ENCODE measurements around the gene UBE2F.
"Not testable (repeated sequence)": the region's sequence is repeated elsewhere in the genome, so short reads cannot be mapped to it uniquely, and the experiment has no call there.

The UBE2F gene

GRCh38 chr2:238059505-238059904 lies 92.7 kb downstream of the UBE2F start:
- Mint-ChIP-seq H3K9me3 (peaks cover 2% of the 10 kb centered on the region), H3K4me3 (peak overlapping the region; percentile 98), H3K4me1 (peaks cover 44% of the 10 kb centered on the region), H3K27ac (no peak overlapping the region), H3K36me3 (peaks cover 24% of the 10 kb centered on the region)
- no peak for DNase-seq (ENCODE audit: low spot score in 2 of 2)
- ATAC-seq: no peak

- Mint-ChIP-seq H3K36me3 (peaks cover 30% of the 10 kb centered on the region), H3K4me3 (peak overlapping the region; percentile 98), H3K4me1 (peaks cover 44% of the 10 kb centered on the region), H3K27ac (peak overlapping the region; percentile 97), H3K9me3 (peaks cover 2% of the 10 kb centered on the region)
- ATAC-seq (no peak), DNase-seq (ENCODE audit: low spot score in 2 of 2) (no peak)
These were observed 93.3 kb downstream of the UBE2F start for GRCh38 chr2:238060096-238060541.

- Mint-ChIP-seq H3K36me3 (peaks cover 37% of the 10 kb centered on the region), H3K27ac (peak within 1 kb of the TSS; percentile 97), H3K4me3 (peak within 1 kb of the TSS; percentile 98), H3K4me1 (peaks cover 44% of the 10 kb centered on the region), H3K9me3 (peaks cover 2% of the 10 kb centered on the region)
- ATAC-seq (peak; percentile 99), DNase-seq (ENCODE audit: low spot score in 2 of 2) (peak; percentile 81 to 95)
These were observed 93.9 kb downstream of the UBE2F start, which contains the start of gene SCLY for GRCh38 chr2:238060542-238061314. Gene SCLY (plus strand): TSS chr2:238061001. CDS start chr2:238061055, 54 bp downstream.

- peaks cover 49% of the 10 kb centered on the region for H3K4me1 Mint-ChIP-seq
- DNase-seq (ENCODE audit: low spot score in 2 of 2) (peak in 1 of 2 donors; percentile 12), ATAC-seq (peak; percentile 3)
- H3K36me3 Mint-ChIP-seq: peaks cover 45% of the 10 kb centered on the region
- H3K9me3 Mint-ChIP-seq: peaks cover 5% of the 10 kb centered on the region
- H3K4me3 Mint-ChIP-seq: peak overlapping the region; percentile 98
- peak overlapping the region; percentile 97 for H3K27ac Mint-ChIP-seq
These were observed 94.7 kb downstream of the UBE2F start for GRCh38 chr2:238061315-238062202.

- ATAC-seq: no peak
- Mint-ChIP-seq H3K9me3 (peaks cover 6% of the 10 kb centered on the region), H3K27ac (peak overlapping the region; percentile 20), H3K4me3 (peak overlapping the region; percentile 98), H3K4me1 (peaks cover 63% of the 10 kb centered on the region), H3K36me3 (peaks cover 65% of the 10 kb centered on the region)
- DNase-seq (ENCODE audit: low spot score in 2 of 2): no peak
These were observed 96.8 kb downstream of the UBE2F start for GRCh38 chr2:238063414-238064189.

- Mint-ChIP-seq H3K27ac (peak overlapping the region; percentile 20), H3K4me1 (peaks cover 62% of the 10 kb centered on the region), H3K4me3 (no peak overlapping the region), H3K9me3 (peaks cover 4% of the 10 kb centered on the region), H3K36me3 (peaks cover 73% of the 10 kb centered on the region)
- DNase-seq (ENCODE audit: low spot score in 2 of 2) (no peak), ATAC-seq (no peak)
These were observed 97.6 kb downstream of the UBE2F start for GRCh38 chr2:238064376-238064775.

GRCh38 chr2:238065071-238065846 lies 98.4 kb downstream of the UBE2F start:
- ATAC-seq: no peak
- Mint-ChIP-seq H3K27ac (no peak overlapping the region), H3K9me3 (peaks cover 4% of the 10 kb centered on the region), H3K4me3 (no peak overlapping the region), H3K36me3 (peaks cover 82% of the 10 kb centered on the region), H3K4me1 (peaks cover 60% of the 10 kb centered on the region)
- DNase-seq (ENCODE audit: low spot score in 2 of 2): no peak

GRCh38 chr2:238066218-238066617 lies 99.4 kb downstream of the UBE2F start:
- ATAC-seq (no peak), DNase-seq (ENCODE audit: low spot score in 2 of 2) (no peak)
- Mint-ChIP-seq H3K36me3 (peaks cover 88% of the 10 kb centered on the region), H3K9me3 (peaks cover 4% of the 10 kb centered on the region), H3K27ac (peak overlapping the region; percentile 8), H3K4me1 (peaks cover 55% of the 10 kb centered on the region), H3K4me3 (no peak overlapping the region)

- not testable (repeated sequence) for ATAC-seq, H3K9me3 Mint-ChIP-seq, H3K4me3 Mint-ChIP-seq
- H3K27ac Mint-ChIP-seq: peak overlapping the region; percentile 8
- peak in 1 of 2 donors; percentile 33 for DNase-seq (ENCODE audit: low spot score in 2 of 2)
- H3K36me3 Mint-ChIP-seq: peaks cover 88% of the 10 kb centered on the region
- peaks cover 50% of the 10 kb centered on the region for H3K4me1 Mint-ChIP-seq
These were observed 99.9 kb downstream of the UBE2F start for GRCh38 chr2:238066718-238067117.

- Mint-ChIP-seq H3K4me1 (peaks cover 40% of the 10 kb centered on the region), H3K9me3 (peaks cover 4% of the 10 kb centered on the region), H3K4me3 (peak overlapping the region; percentile 21), H3K36me3 (peaks cover 98% of the 10 kb centered on the region), H3K27ac (peak overlapping the region; percentile 79)
- DNase-seq (ENCODE audit: low spot score in 2 of 2): no peak
- ATAC-seq: no peak
These were observed 101.1 kb downstream of the UBE2F start for GRCh38 chr2:238067939-238068338.

GRCh38 chr2:238069021-238069709 lies 102.4 kb downstream of the UBE2F start:
- peak; percentile 21 for ATAC-seq
- Mint-ChIP-seq H3K9me3 (peaks cover 4% of the 10 kb centered on the region), H3K27ac (peak overlapping the region; percentile 86), H3K36me3 (peaks cover 98% of the 10 kb centered on the region), H3K4me1 (peaks cover 34% of the 10 kb centered on the region), H3K4me3 (peak overlapping the region; percentile 38)
- DNase-seq (ENCODE audit: low spot score in 2 of 2): peak in 1 of 2 donors; percentile 45

- H3K4me1 Mint-ChIP-seq: peaks cover 34% of the 10 kb centered on the region
- peak overlapping the region; percentile 38 for H3K4me3 Mint-ChIP-seq
- H3K36me3 Mint-ChIP-seq: peaks cover 98% of the 10 kb centered on the region
- H3K9me3 Mint-ChIP-seq: peaks cover 4% of the 10 kb centered on the region
- DNase-seq (ENCODE audit: low spot score in 2 of 2) (peak in 1 of 2 donors; percentile 43), ATAC-seq (no peak)
- peak overlapping the region; percentile 86 for H3K27ac Mint-ChIP-seq
These were observed 103.1 kb downstream of the UBE2F start for GRCh38 chr2:238069877-238070276.

GRCh38 chr2:238075397-238075796 lies 108.6 kb downstream of the UBE2F start:
- no peak overlapping the region for H3K4me3 Mint-ChIP-seq
- H3K4me1 Mint-ChIP-seq: no peaks in the 10 kb centered on the region
- H3K27ac Mint-ChIP-seq: no peak overlapping the region
- peaks cover 95% of the 10 kb centered on the region for H3K36me3 Mint-ChIP-seq
- no peaks in the 10 kb centered on the region for H3K9me3 Mint-ChIP-seq
- DNase-seq (ENCODE audit: low spot score in 2 of 2): no peak
- ATAC-seq: no peak

- Mint-ChIP-seq H3K36me3 (peaks cover 94% of the 10 kb centered on the region), H3K4me3 (no peak overlapping the region), H3K9me3 (no peaks in the 10 kb centered on the region), H3K27ac (no peak overlapping the region), H3K4me1 (no peaks in the 10 kb centered on the region)
- no peak for ATAC-seq
- peak in 1 of 2 donors; percentile 10 for DNase-seq (ENCODE audit: low spot score in 2 of 2)
These were observed 110.5 kb downstream of the UBE2F start for GRCh38 chr2:238077292-238077691.

Measured in stimulated activated effector memory CD8-positive, alpha-beta T cell treated with anti-CD3 and anti-CD28 coated beads, Interleukin-12 subunit alpha, Interleukin-12 subunit beta, amount 100 ng/mL, for 72 hours (primary cell).